HG02678 (cell line): ENCODE measurements around the gene NT5C1A.

ENCODE experiments used
- ATAC-seq: cut with Tn5 transposase; IDR thresholded peaks from one replicate; pipeline ENCODE4 v1.9.1; 2021; ENCODE audit warnings: mild to moderate bottlenecking, moderate library complexity; ENCODE audit not compliant: unreplicated experiment

Gene NT5C1A

GRCh38 chr1:39690225-39690624, 18.3 kb upstream of the NT5C1A start:
- no peak for ATAC-seq

GRCh38 chr1:39689635-39690034, 17.7 kb upstream of the NT5C1A start:
- no peak for ATAC-seq

GRCh38 chr1:39689214-39689613, 17.3 kb upstream of the NT5C1A start:
- no peak for ATAC-seq

- no peak for ATAC-seq
Measured at GRCh38 chr1:39688706-39689105, 16.8 kb upstream of the NT5C1A start.

- ATAC-seq = no peak
Measured at GRCh38 chr1:39687243-39687642, 15.3 kb upstream of the NT5C1A start.

GRCh38 chr1:39685071-39685470, 13.2 kb upstream of the NT5C1A start:
- ATAC-seq = no peak

GRCh38 chr1:39684313-39684664, 12.4 kb upstream of the NT5C1A start:
- no peak for ATAC-seq

GRCh38 chr1:39683591-39684312, 11.8 kb upstream of the NT5C1A start:
- ATAC-seq = no peak

GRCh38 chr1:39681999-39682398, 10.1 kb upstream of the NT5C1A start:
- ATAC-seq = no peak

- ATAC-seq = no peak
Measured at GRCh38 chr1:39681294-39681693, 9.4 kb upstream of the NT5C1A start.

- no peak for ATAC-seq
Measured at GRCh38 chr1:39680751-39681150, 8.8 kb upstream of the NT5C1A start.

GRCh38 chr1:39679821-39680220, 7.9 kb upstream of the NT5C1A start:
- ATAC-seq = no peak

GRCh38 chr1:39678889-39679288, 7.0 kb upstream of the NT5C1A start:
- no peak for ATAC-seq

GRCh38 chr1:39677645-39678044, 5.7 kb upstream of the NT5C1A start:
- ATAC-seq = no peak

GRCh38 chr1:39676948-39677548, 5.1 kb upstream of the NT5C1A start:
- no peak for ATAC-seq

GRCh38 chr1:39675220-39675619, 3.3 kb upstream of the NT5C1A start:
- ATAC-seq = no peak

- ATAC-seq = no peak
Measured at GRCh38 chr1:39673215-39673614, 1.3 kb upstream of the NT5C1A start.

GRCh38 chr1:39672551-39672947, 642 bp upstream of the NT5C1A start:
- no peak for ATAC-seq

GRCh38 chr1:39671433-39671792, 494 bp downstream of the NT5C1A start:
- ATAC-seq = no peak

- ATAC-seq = no peak
Measured at GRCh38 chr1:39670689-39671088, 1.2 kb downstream of the NT5C1A start.

GRCh38 chr1:39668894-39669293, 3.0 kb downstream of the NT5C1A start:
- no peak for ATAC-seq

- ATAC-seq = no peak
Measured at GRCh38 chr1:39668111-39668510, 3.8 kb downstream of the NT5C1A start.

GRCh38 chr1:39666772-39667171, 5.1 kb downstream of the NT5C1A start:
- ATAC-seq = peak; percentile 87
